IPS-18c (cell line): ENCODE results near the gene BEND2.

Source experiments
- H3K4me3 ChIP-seq: 2 replicates; pipeline ENCODE4 v1.7.0; 2013; ENCODE audit warnings: low read depth, mild to moderate bottlenecking, low read length, moderate library complexity; ENCODE audit not compliant: insufficient read depth
- H3K9me3 ChIP-seq: one replicate; pipeline ENCODE4 v1.6.1; 2013; ENCODE audit warnings: mild to moderate bottlenecking, low read length, moderate library complexity; ENCODE audit not compliant: control insufficient read depth, insufficient read depth

The BEND2 gene

GRCh38 chrX:18151649-18152048, 69.0 kb downstream of the BEND2 start:
- H3K4me3 ChIP-seq = no peak overlapping the region
- peaks cover 8% of the 10 kb centered on the region for H3K9me3 ChIP-seq

GRCh38 chrX:18151157-18151556, 69.5 kb downstream of the BEND2 start:
- H3K4me3 ChIP-seq = no peak overlapping the region

GRCh38 chrX:18149454-18149853, 71.2 kb downstream of the BEND2 start:
- peaks cover 8% of the 10 kb centered on the region for H3K9me3 ChIP-seq
- H3K4me3 ChIP-seq = no peak overlapping the region

More at GRCh38 chrX:18151157-18151556, 69.5 kb downstream of the BEND2 start:
- H3K9me3 ChIP-seq = peaks cover 8% of the 10 kb centered on the region

- Histone ChIP-seq H3K4me3 (no peak overlapping the region), H3K9me3 (peaks cover 4% of the 10 kb centered on the region)
These were observed 73.7 kb downstream of the BEND2 start for GRCh38 chrX:18146954-18147353.

- Histone ChIP-seq H3K9me3 (peaks cover 4% of the 10 kb centered on the region), H3K4me3 (no peak overlapping the region)
These were observed 74.7 kb downstream of the BEND2 start for GRCh38 chrX:18146009-18146408.

GRCh38 chrX:18136816-18137215, 83.9 kb downstream of the BEND2 start:
- H3K4me3 ChIP-seq = no peak overlapping the region
- peaks cover 3% of the 10 kb centered on the region for H3K9me3 ChIP-seq

GRCh38 chrX:18133605-18134004, 87.1 kb downstream of the BEND2 start:
- Histone ChIP-seq H3K4me3 (no peak overlapping the region), H3K9me3 (peaks cover 3% of the 10 kb centered on the region)

GRCh38 chrX:18129690-18130089, 91.0 kb downstream of the BEND2 start:
- peaks cover 3% of the 10 kb centered on the region for H3K9me3 ChIP-seq
- H3K4me3 ChIP-seq = no peak overlapping the region

- H3K4me3 ChIP-seq = no peak overlapping the region
- H3K9me3 ChIP-seq = peaks cover 3% of the 10 kb centered on the region
These were observed 93.7 kb downstream of the BEND2 start for GRCh38 chrX:18126971-18127370.

GRCh38 chrX:18119856-18120255, 100.8 kb downstream of the BEND2 start:
- no peak overlapping the region for H3K4me3 ChIP-seq
- peaks cover 4% of the 10 kb centered on the region for H3K9me3 ChIP-seq
